H1 (cell line): ENCODE data around the gene TDRD12. TPM values are rescaled to one million over a fixed set of nuclear protein-coding genes. Genes with fewer than 3 reads are reported as not detected.

Experiments used
- CTCF ChIA-PET: fragments of 300-600 bp; sonication (Branson Sonifier 250); formaldehyde crosslinking; loops from one replicate; lab custom pipeline; 2021; ENCODE audit not compliant: partially characterized antibody; lab: Charles Lee
- POLR2A ChIA-PET: fragments of 300-600 bp; sonication (Branson Sonifier 250); formaldehyde crosslinking; loops from one replicate; lab custom pipeline; 2021; ENCODE audit warnings: inconsistent platforms; ENCODE audit not compliant: partially characterized antibody; lab: Charles Lee
- DNase-seq, 2 experiments: peaks; one replicate each; pipeline versions ENCODE4 v3.0.0 to v3.0.0-alpha.2; 2010 to 2022; ENCODE audit warnings: low spot score in 2 of 2, low read depth in 1 of 2, mixed read lengths in 1 of 2
- FAIRE-seq: peaks from 2 replicates; lab custom pipeline; 2011; peaks lifted over from hg19 to GRCh38; lab: Jason Lieb, UNC
- H2AFZ ChIP-seq: 2 replicates; pipeline ENCODE4 v1.8.1; 2012; ENCODE audit warnings: low read length, inconsistent platforms
- H2AK5ac ChIP-seq: 2 replicates; pipeline ENCODE4 v1.6.1; 2013; ENCODE audit warnings: low read depth, low read length
- H2BK120ac ChIP-seq: replicated peaks from 2 replicates; pipeline ENCODE3; 2013; ENCODE audit warnings: low read depth, low read length, inconsistent platforms
- H2BK12ac ChIP-seq: 2 replicates; pipeline ENCODE4 v1.6.1; 2013; ENCODE audit warnings: low read depth, low read length
- H2BK15ac ChIP-seq: 2 replicates; pipeline ENCODE4 v1.6.1; 2013; ENCODE audit warnings: low read length
- H2BK20ac ChIP-seq: 2 replicates; pipeline ENCODE4 v1.6.1; 2013; ENCODE audit warnings: low read length
- H2BK5ac ChIP-seq: 2 replicates; pipeline ENCODE4 v1.6.1; 2013; ENCODE audit warnings: low read depth, low read length
- H3K14ac ChIP-seq: 2 replicates; pipeline ENCODE4 v1.6.1; 2013; ENCODE audit warnings: inconsistent platforms; ENCODE audit not compliant: insufficient read length
- H3K18ac ChIP-seq: 2 replicates; pipeline ENCODE4 v1.6.1; 2013; ENCODE audit warnings: low read length; ENCODE audit errors: extremely low read depth
- H3K23ac ChIP-seq: 2 replicates; pipeline ENCODE4 v1.6.1; 2013; ENCODE audit warnings: inconsistent platforms; ENCODE audit not compliant: insufficient read length
- H3K23me2 ChIP-seq: 2 replicates; pipeline ENCODE4 v1.6.1; 2013; ENCODE audit warnings: low read depth, low read length
- H3K27ac ChIP-seq: 2 replicates; pipeline ENCODE4 v1.6.1; 2011; ENCODE audit warnings: low read depth, low read length, inconsistent platforms
- H3K27me3 ChIP-seq, 4 experiments: replicated peaks in 1 of 4; 1 replicate in 1 of 4; 2 replicates in 3 of 4; pipeline versions ENCODE4 v1.6.1 to v1.8.1; 2011 to 2013; ENCODE audit warnings: low read length in 3 of 4, mild to moderate bottlenecking in 3 of 4, inconsistent platforms in 2 of 4, mixed read lengths in 2 of 4, moderate library complexity in 1 of 4; ENCODE audit not compliant: control insufficient read depth in 3 of 4, insufficient read depth in 3 of 4; ENCODE audit errors: extremely low read depth in 1 of 4
- H3K36me3 ChIP-seq, 4 experiments: 2 replicates each; pipeline versions ENCODE4 v1.6.1 to v1.8.1; 2011 to 2013; ENCODE audit warnings: mild to moderate bottlenecking in 4 of 4, low read length in 3 of 4, moderate library complexity in 2 of 4, control low read depth in 1 of 4, inconsistent platforms in 1 of 4; ENCODE audit not compliant: insufficient read depth in 4 of 4, control insufficient read depth in 2 of 4
- H3K4ac ChIP-seq: replicated peaks from 2 replicates; pipeline ENCODE3; 2013; ENCODE audit warnings: low read length, low read depth, mixed read lengths, inconsistent platforms; ENCODE audit not compliant: insufficient read length
- H3K4me1 ChIP-seq, 4 experiments: replicated peaks in 1 of 4; 1 replicate in 1 of 4; 2 replicates in 3 of 4; pipeline versions ENCODE4 v1.6.1 to v1.8.1; 2011 to 2013; ENCODE audit warnings: low read length in 3 of 4, inconsistent platforms in 2 of 4, mixed read lengths in 1 of 4; ENCODE audit not compliant: insufficient read depth in 4 of 4, control insufficient read depth in 3 of 4
- H3K4me2 ChIP-seq, 2 experiments: 2 replicates each; pipeline versions ENCODE4 v1.6.1 to v1.8.1; 2011 to 2013; ENCODE audit warnings: low read depth in 2 of 2, low read length in 2 of 2, control low read depth in 1 of 2, inconsistent platforms in 1 of 2, mild to moderate bottlenecking in 1 of 2; ENCODE audit not compliant: insufficient read depth in 1 of 2
- H3K4me3 ChIP-seq, 4 experiments: fragments of 200-600, 300-600 bp in 1 of 4; sonication (generic), shearing (Covaris generic), sonication (Bioruptor Twin) in 1 of 4; 2 replicates each; pipeline versions ENCODE4 v1.5.1 to v1.8.1; 2011 to 2016; ENCODE audit warnings: low read length in 4 of 4, low read depth in 3 of 4, control low read depth in 2 of 4, inconsistent platforms in 2 of 4, mild to moderate bottlenecking in 2 of 4, mixed read lengths in 1 of 4, moderate library complexity in 1 of 4; ENCODE audit not compliant: insufficient read depth in 2 of 4; ENCODE audit errors: extremely low read depth in 1 of 4
- H3K56ac ChIP-seq: replicated peaks from 2 replicates; pipeline ENCODE3; 2013; ENCODE audit warnings: low read depth, mild to moderate bottlenecking, mixed read lengths, low read length, inconsistent platforms; ENCODE audit not compliant: insufficient read length
- H3K79me1 ChIP-seq: 2 replicates; pipeline ENCODE4 v1.6.1; 2013; ENCODE audit warnings: low read depth, low read length, control low read depth
- H3K79me2 ChIP-seq, 2 experiments: 2 replicates each; pipeline versions ENCODE4 v1.6.1 to v1.8.1; 2012 to 2013; ENCODE audit warnings: low read length in 2 of 2, mild to moderate bottlenecking in 2 of 2, inconsistent platforms in 1 of 2; ENCODE audit not compliant: insufficient read depth in 2 of 2, control insufficient read depth in 1 of 2
- H3K9ac ChIP-seq, 4 experiments: replicated peaks in 1 of 4; 1 replicate in 1 of 4; 2 replicates in 3 of 4; pipeline versions ENCODE4 v1.6.1 to v1.8.1; 2011 to 2013; ENCODE audit warnings: low read depth in 3 of 4, low read length in 3 of 4, control low read depth in 2 of 4, mild to moderate bottlenecking in 2 of 4, moderate library complexity in 2 of 4, inconsistent platforms in 1 of 4; ENCODE audit errors: extremely low read depth in 1 of 4
- H3K9me3 ChIP-seq, 2 experiments: 2 replicates each; pipeline versions ENCODE4 v1.6.1 to v1.8.1; 2012 to 2013; ENCODE audit warnings: mild to moderate bottlenecking in 2 of 2, moderate library complexity in 2 of 2, control low read depth in 1 of 2, inconsistent platforms in 1 of 2, low read depth in 1 of 2, low read length in 1 of 2, mixed read lengths in 1 of 2; ENCODE audit not compliant: insufficient read depth in 2 of 2
- H4K20me1 ChIP-seq, 2 experiments: replicated peaks in 1 of 2; 2 replicates each; pipeline versions ENCODE3 to v1.8.1; 2011 to 2013; ENCODE audit warnings: inconsistent platforms in 2 of 2, low read length in 2 of 2, mild to moderate bottlenecking in 1 of 2; ENCODE audit not compliant: insufficient read depth in 2 of 2, control insufficient read depth in 1 of 2
- H4K5ac ChIP-seq: 2 replicates; pipeline ENCODE4 v1.6.1; 2013; ENCODE audit warnings: low read length, low read depth, mixed read lengths, inconsistent platforms; ENCODE audit not compliant: insufficient read length
- H4K8ac ChIP-seq: 2 replicates; pipeline ENCODE4 v1.8.0; 2013; ENCODE audit warnings: mild to moderate bottlenecking, moderate library complexity, low read length, inconsistent platforms; ENCODE audit not compliant: insufficient read depth; ENCODE audit errors: extremely low read depth
- H4K91ac ChIP-seq: replicated peaks from 2 replicates; pipeline ENCODE3; 2013; ENCODE audit warnings: low read length, mixed read lengths, inconsistent platforms; ENCODE audit not compliant: insufficient read length
- CBX5 ChIP-seq: fragments of 300-800, 300-1000 bp; sonication (generic); IDR thresholded peaks from 2 replicates; pipeline ENCODE4 v1.7.1; 2016; ENCODE audit warnings: antibody characterized with exemption, low read length, low read depth
- CEBPB ChIP-seq: IDR thresholded peaks from 2 replicates; pipeline ENCODE4 v1.6.1; 2012; ENCODE audit warnings: low read depth, low read length
- NRF1 ChIP-seq: IDR thresholded peaks from 2 replicates; pipeline ENCODE4 v1.6.1; 2011; ENCODE audit warnings: mild to moderate bottlenecking, low read depth, low read length, improper control_type of control experiment
- POLR2A ChIP-seq, 2 experiments: IDR thresholded peaks; 1 replicate in 1 of 2; 2 replicates in 1 of 2; pipeline ENCODE4 v1.6.1; 2011; ENCODE audit warnings: low read depth in 2 of 2, low read length in 2 of 2, mild to moderate bottlenecking in 2 of 2; ENCODE audit errors: control extremely low read depth in 1 of 2
- SP4 ChIP-seq: IDR thresholded peaks from 2 replicates; pipeline ENCODE4 v1.6.1; 2012; ENCODE audit warnings: low read length, inconsistent platforms
- WGBS, 2 experiments: shearing (Covaris generic) in 1 of 2; methylation state at CpG; one replicate each; pipeline versions ENCODE4 v1.1.6 to v1.1.7; 2013 to 2015; ENCODE audit warnings: low lambda C conversion rate in 2 of 2, mixed read lengths in 2 of 2, inconsistent platforms in 1 of 2, low coverage in 1 of 2, missing lambda C conversion rate in 1 of 2; ENCODE audit not compliant: insufficient replicate concordance in 2 of 2, insufficient coverage in 1 of 2, insufficient read length in 1 of 2; ENCODE audit errors: extremely low coverage in 1 of 2, missing lambda C conversion rate in 1 of 2; 5-methylcytosine and 5-hydroxymethylcytosine counted together
- polyA plus RNA-seq, 7 experiments: library from polyadenylated mRNA; depleted of rRNA in 3 of 7; stranded (reverse) in 5 of 7; unstranded in 2 of 7; fragments of >200 nt in 5 of 7; fragments of 200-250 nt in 2 of 7; gene quantifications; 1 replicate in 5 of 7; 2 replicates in 1 of 7; 4 replicates in 1 of 7; pipeline versions ENCODE4 v1.2.1 to v1.2.3, GENCODE V29; 2011 to 2013; ENCODE audit warnings: missing spikeins in 2 of 7, mixed read lengths in 2 of 7
- total RNA-seq: library from RNA; stranded (reverse); fragmentation: NEBNext Ultra II Directional; extraction: Animal tissue kit (Norgen Biotek cat#: 25700); gene quantifications from 2 replicates; pipeline ENCODE4 v1.2.1, GENCODE V29; 2021

Gene TDRD12
- total and polyA plus RNA-seq, 2 of the 8 experiments (the other 6 are each of a cell fraction or from before 2014, with no cell fraction given) = 0.39 to 0.88 TPM

DNA sequence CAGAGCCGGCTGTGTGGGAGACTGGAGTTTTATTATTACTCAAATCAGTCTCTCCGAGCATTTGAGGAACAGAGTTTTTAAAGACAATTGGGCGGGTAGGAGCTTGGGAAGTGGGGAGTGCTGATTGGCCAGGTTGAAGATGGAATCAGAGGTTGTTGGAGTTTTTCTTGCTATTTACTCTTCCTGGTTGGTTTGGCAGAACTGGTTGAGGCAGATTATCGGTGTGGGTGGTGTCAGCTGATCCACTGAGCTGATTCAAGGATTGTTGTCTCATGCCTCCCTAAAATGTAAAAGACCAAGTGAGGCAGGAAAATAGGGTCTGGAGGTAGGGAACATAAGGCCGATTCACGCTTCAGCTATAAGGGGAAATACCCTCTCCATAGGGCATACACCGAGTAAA is 1.3 kb upstream of the TDRD12 start:
- CTCF ChIA-PET = interaction anchor here (1.0 to 1.8 kb wide), 7 partner anchors 10 to 183 kb away, joined by 3 to 6 read pairs (median 4); partner anchors contain the start of gene SLC7A9
- no peaks in the 10 kb centered on the region for H3K36me3 ChIP-seq
- FAIRE-seq = no peak
- no peak for TF ChIP-seq CBX5
- no peak for TF ChIP-seq SP4
- no peak for TF ChIP-seq POLR2A (IDR thresholded peaks at IDR 0.05; ENCODE audit: control extremely low read depth in 1 of 2, low read depth in 2 of 2, low read length in 2 of 2)
- no peak for TF ChIP-seq NRF1
- no peak for TF ChIP-seq CEBPB

More for the DNA sequence above, 1.3 kb upstream of the TDRD12 start:
- WGBS, 2 experiments = 78% methylated on average over 7 of the region's 7 CpGs; no CpG with 5 or more reads in 1 of the 2 experiments
- Histone ChIP-seq H3K79me1 (no peaks in the 10 kb centered on the region), H3K4me1 (peaks cover 0 to 3% (median 1%) of the 10 kb centered on the region in 4 experiments; a peak in 2 of 7 replicates), H2BK5ac (no peak overlapping the region), H3K4ac (no peak overlapping the region), H3K4me2 (no peak overlapping the region), H2BK15ac (peak overlapping the region; percentile 46; the same call in 1 of the 2 replicates), H4K5ac (peak overlapping the region; percentile 29), H2BK120ac (no peak overlapping the region), H3K23me2 (peaks cover 1% of the 10 kb centered on the region; the same call in 1 of the 2 replicates), H3K79me2 (no peaks in the 10 kb centered on the region), H3K14ac (no peak overlapping the region), H3K9me3 (peaks cover 0 to 5% of the 10 kb centered on the region in 2 experiments; a peak in 1 of 4 replicates), H2AFZ (no peak overlapping the region), H2BK20ac (no peak overlapping the region), H4K8ac (no peak overlapping the region), H3K18ac (no peak overlapping the region; the same call in 1 of the 2 replicates), H3K4me3 (no peak overlapping the region), H4K20me1 (no peaks in the 10 kb centered on the region), H3K27me3 (no peaks in the 10 kb centered on the region), H3K23ac (no peak overlapping the region), H2AK5ac (no peak overlapping the region), H4K91ac (no peak overlapping the region), H3K27ac (no peak overlapping the region), H3K9ac (no peak overlapping the region), H2BK12ac (no peak overlapping the region; the same call in 1 of the 2 replicates), H3K56ac (no peak overlapping the region)
- no peak for DNase-seq
- POLR2A ChIA-PET = no interaction called here
